SK-N-SH (cell line): ENCODE results near the gene ATP8A1. TPM values are rescaled to one million over a fixed set of nuclear protein-coding genes. Genes with fewer than 3 reads are reported as not detected.

Source experiments
- CTCF ChIA-PET: fragments of 300-600, 350-600 bp; formaldehyde crosslinking; extraction: SDS; loops from one replicate; lab custom pipeline; 2021; lab: Yijun Ruan, JAX
- POLR2A ChIA-PET: fragments of 350-600 bp; sonication (Branson Sonifier 250); formaldehyde crosslinking; extraction: SDS; loops from one replicate; lab custom pipeline; 2020; ENCODE audit warnings: antibody characterized with exemption, inconsistent platforms; lab: Yijun Ruan, JAX
- DNase-seq: peaks from one replicate; pipeline ENCODE4 v3.0.0; 2012
- H2AFZ ChIP-seq: fragments of 200-600 bp; sonication (generic); 2 replicates; pipeline ENCODE4 v1.8.1; 2016; ENCODE audit warnings: antibody characterized with exemption, mild to moderate bottlenecking, low read depth
- H3F3A ChIP-seq: fragments of 200-600 bp; sonication (generic); replicated peaks from 2 replicates; pipeline ENCODE3; 2016; ENCODE audit warnings: antibody characterized with exemption, mild to moderate bottlenecking; ENCODE audit not compliant: insufficient read depth
- H3K27ac ChIP-seq, 2 experiments: fragments of 200-500 bp in 1 of 2; fragments of 200-600 bp in 1 of 2; sonication (Bioruptor generic) in 1 of 2; sonication (generic), shearing (Covaris generic) in 1 of 2; 2 replicates each; pipeline versions ENCODE4 v1.5.1 to v1.6.1; 2014 to 2016; ENCODE audit warnings: low read depth in 2 of 2, inconsistent platforms in 1 of 2, low read length in 1 of 2, mild to moderate bottlenecking in 1 of 2, mixed read lengths in 1 of 2
- H3K27me3 ChIP-seq: fragments of 200-600 bp; sonication (generic), shearing (Covaris generic); 2 replicates; pipeline ENCODE4 v1.6.1; 2016; ENCODE audit warnings: mixed run types; ENCODE audit not compliant: insufficient read depth
- H3K36me3 ChIP-seq, 2 experiments: fragments of 200-500 bp in 1 of 2; fragments of 200-600 bp in 1 of 2; sonication (Bioruptor generic) in 1 of 2; sonication (generic) in 1 of 2; replicated peaks in 1 of 2; 2 replicates each; pipeline versions ENCODE3 to v1.5.1; 2014 to 2016; ENCODE audit warnings: low read length in 1 of 2, mild to moderate bottlenecking in 1 of 2; ENCODE audit not compliant: insufficient read depth in 2 of 2, control insufficient read depth in 1 of 2
- H3K4me1 ChIP-seq, 2 experiments: fragments of 200-500 bp in 1 of 2; fragments of 200-600 bp in 1 of 2; sonication (Bioruptor generic) in 1 of 2; sonication (generic), shearing (Covaris generic) in 1 of 2; 2 replicates each; pipeline versions ENCODE4 v1.5.1 to v1.6.1; 2014 to 2016; ENCODE audit warnings: low read depth in 1 of 2, low read length in 1 of 2, mixed run types in 1 of 2; ENCODE audit not compliant: insufficient read depth in 2 of 2, control insufficient read depth in 1 of 2
- H3K4me2 ChIP-seq: fragments of 200-600 bp; sonication (generic), shearing (Covaris generic); 2 replicates; pipeline ENCODE4 v1.6.1; 2017; ENCODE audit warnings: mixed run types
- H3K4me3 ChIP-seq, 2 experiments: fragments of 200-500 bp in 1 of 2; fragments of 200-600 bp in 1 of 2; sonication (Bioruptor generic) in 1 of 2; sonication (generic), shearing (Covaris generic) in 1 of 2; 2 replicates each; pipeline versions ENCODE4 v1.5.1 to v1.8.1; 2014 to 2016; ENCODE audit warnings: low read depth in 2 of 2, inconsistent platforms in 1 of 2, low read length in 1 of 2, mild to moderate bottlenecking in 1 of 2, mixed read lengths in 1 of 2, moderate library complexity in 1 of 2
- H3K79me2 ChIP-seq: fragments of 200-600 bp; sonication (generic); 2 replicates; pipeline ENCODE4 v1.8.1; 2017; ENCODE audit warnings: mild to moderate bottlenecking; ENCODE audit not compliant: insufficient read depth
- H3K9ac ChIP-seq: fragments of 200-600 bp; sonication (generic); 2 replicates; pipeline ENCODE4 v1.6.1; 2017; ENCODE audit warnings: mixed run types
- H3K9me2 ChIP-seq: fragments of 200-600 bp; sonication (generic); 2 replicates; pipeline ENCODE4 v1.6.1; 2017; ENCODE audit warnings: mixed run types
- H3K9me3 ChIP-seq: fragments of 200-600 bp; sonication (generic); 2 replicates; pipeline ENCODE4 v1.6.1; 2017; ENCODE audit warnings: mixed run types, mild to moderate bottlenecking, moderate library complexity
- H4K20me1 ChIP-seq: fragments of 200-600 bp; sonication (generic); 2 replicates; pipeline ENCODE4 v1.6.1; 2017; ENCODE audit warnings: mild to moderate bottlenecking, mixed run types; ENCODE audit not compliant: insufficient read depth
- CHD2 ChIP-seq: fragments of 150-350 bp; IDR thresholded peaks from 2 replicates; pipeline ENCODE4 v1.6.1; 2018; ENCODE audit warnings: low read length; ENCODE audit not compliant: partially characterized antibody
- ELF1 ChIP-seq: IDR thresholded peaks from 2 replicates; pipeline ENCODE4 v1.4.0; 2012
- EZH2phosphoT487 ChIP-seq: fragments of 200-600 bp; sonication (generic); IDR thresholded peaks from 2 replicates; pipeline ENCODE4 v1.6.1; 2017; ENCODE audit warnings: low read depth, mixed run types, mild to moderate bottlenecking, antibody characterized with exemption, moderate library complexity, borderline replicate concordance
- MEF2A ChIP-seq: IDR thresholded peaks from 2 replicates; pipeline ENCODE4 v1.4.0; 2012; ENCODE audit warnings: low read depth, borderline replicate concordance
- MXI1 ChIP-seq: IDR thresholded peaks from 2 replicates; pipeline ENCODE4 v1.6.1; 2012; ENCODE audit warnings: mild to moderate bottlenecking, low read depth, low read length, improper control_type of control experiment
- NFIC ChIP-seq: IDR thresholded peaks from 2 replicates; pipeline ENCODE4 v1.4.0; 2012; ENCODE audit warnings: borderline replicate concordance
- POLR2AphosphoS5 ChIP-seq: IDR thresholded peaks from 2 replicates; pipeline ENCODE4 v1.6.1; 2012; ENCODE audit warnings: low read depth, low read length
- RAD21 ChIP-seq: IDR thresholded peaks from 2 replicates; pipeline ENCODE4 v1.6.1; 2012; ENCODE audit warnings: mild to moderate bottlenecking, low read length
- RFX5 ChIP-seq: IDR thresholded peaks from 2 replicates; pipeline ENCODE4 v1.6.1; 2012; ENCODE audit warnings: mild to moderate bottlenecking, improper control_type of control experiment, low read length
- SMC3 ChIP-seq: IDR thresholded peaks from 2 replicates; pipeline ENCODE4 v1.6.1; 2012; ENCODE audit warnings: low read depth, low read length, improper control_type of control experiment
- TEAD4 ChIP-seq: IDR thresholded peaks from 2 replicates; pipeline ENCODE4 v1.4.0; 2012; ENCODE audit warnings: mild to moderate bottlenecking, borderline replicate concordance; ENCODE audit not compliant: insufficient read depth
- WGBS: methylation state at CpG from one replicate; pipeline ENCODE4 v1.1.6; 2017; ENCODE audit warnings: low lambda C conversion rate; 5-methylcytosine and 5-hydroxymethylcytosine counted together
- polyA plus RNA-seq, 3 experiments: library from polyadenylated mRNA; depleted of rRNA; stranded (reverse); fragments of >200 nt; gene quantifications; 2 replicates each; pipeline ENCODE4 v1.2.3, GENCODE V29; 2012
- TF ChIP-seq, protein P1 (sequence below): fragments of 200-600 bp; sonication (generic); IDR thresholded peaks from 2 replicates; pipeline ENCODE4 v1.6.1; 2017; ENCODE audit warnings: antibody characterized with exemption, mild to moderate bottlenecking, moderate library complexity
- TF ChIP-seq, protein P2 (sequence below): IDR thresholded peaks from 2 replicates; pipeline ENCODE4 v1.4.0; 2012; ENCODE audit warnings: low read depth, borderline replicate concordance

ATP8A1 gene
- polyA plus RNA-seq, 1 of the 3 experiments (the other 2 are of a cell fraction) = 0.38 TPM

DNA sequence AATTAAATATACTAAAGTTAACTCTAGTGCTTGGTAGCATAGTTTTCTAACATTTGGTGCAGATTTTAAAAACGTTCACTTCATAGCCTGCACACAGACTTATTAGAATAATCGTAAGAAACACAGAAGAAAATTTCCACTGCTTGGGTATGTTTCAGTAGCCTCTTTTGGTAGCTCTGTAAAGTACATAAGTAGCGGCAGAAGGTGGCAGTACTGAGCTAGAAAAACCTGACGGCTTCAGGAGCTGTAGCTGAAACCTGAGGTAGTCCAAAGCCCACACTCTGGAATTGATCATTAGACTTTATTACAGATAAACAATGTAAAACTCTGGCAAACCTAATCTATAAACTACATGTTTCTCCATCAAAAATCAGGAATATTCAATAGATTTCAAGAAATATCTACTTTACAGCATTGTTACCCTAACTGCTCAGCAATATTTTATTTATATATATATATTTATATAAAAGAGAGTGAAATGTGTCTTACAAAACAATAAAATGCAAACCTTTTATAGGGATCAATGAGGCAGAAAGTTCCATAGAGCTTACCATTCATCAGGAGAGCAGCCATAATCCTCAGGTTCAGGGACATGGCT lies 88.2 kb downstream of the ATP8A1 start:
- no peak overlapping the region for H3K9ac ChIP-seq
- no peak overlapping the region for H3K27ac ChIP-seq
- H3K36me3 ChIP-seq = no peaks in the 10 kb centered on the region
- ChIA-PET POLR2A (no interaction called here), CTCF (interaction anchor here (0.6 to 3.7 kb wide), 33 partner anchors 8 to 397 kb away, joined by 3 to 52 read pairs (median 4); partner anchors contain the start of gene ATP8A1)
- whole genome bisulfite sequencing = 5% methylated on average over 4 of the region's 4 CpGs
- peak; percentile 64 for DNase-seq
- H3K4me1 ChIP-seq = peaks cover 0 to 13% of the 10 kb centered on the region in 2 experiments; a peak in 2 of 4 replicates
- no peaks in the 10 kb centered on the region for H3F3A ChIP-seq
- H3K27me3 ChIP-seq = no peaks in the 10 kb centered on the region
- no peak overlapping the region; the same call in 1 of the 2 replicates for H2AFZ ChIP-seq
- H3K9me3 ChIP-seq = no peaks in the 10 kb centered on the region
- TF ChIP-seq, protein P1, sequence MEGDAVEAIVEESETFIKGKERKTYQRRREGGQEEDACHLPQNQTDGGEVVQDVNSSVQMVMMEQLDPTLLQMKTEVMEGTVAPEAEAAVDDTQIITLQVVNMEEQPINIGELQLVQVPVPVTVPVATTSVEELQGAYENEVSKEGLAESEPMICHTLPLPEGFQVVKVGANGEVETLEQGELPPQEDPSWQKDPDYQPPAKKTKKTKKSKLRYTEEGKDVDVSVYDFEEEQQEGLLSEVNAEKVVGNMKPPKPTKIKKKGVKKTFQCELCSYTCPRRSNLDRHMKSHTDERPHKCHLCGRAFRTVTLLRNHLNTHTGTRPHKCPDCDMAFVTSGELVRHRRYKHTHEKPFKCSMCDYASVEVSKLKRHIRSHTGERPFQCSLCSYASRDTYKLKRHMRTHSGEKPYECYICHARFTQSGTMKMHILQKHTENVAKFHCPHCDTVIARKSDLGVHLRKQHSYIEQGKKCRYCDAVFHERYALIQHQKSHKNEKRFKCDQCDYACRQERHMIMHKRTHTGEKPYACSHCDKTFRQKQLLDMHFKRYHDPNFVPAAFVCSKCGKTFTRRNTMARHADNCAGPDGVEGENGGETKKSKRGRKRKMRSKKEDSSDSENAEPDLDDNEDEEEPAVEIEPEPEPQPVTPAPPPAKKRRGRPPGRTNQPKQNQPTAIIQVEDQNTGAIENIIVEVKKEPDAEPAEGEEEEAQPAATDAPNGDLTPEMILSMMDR = peak; percentile 78
- TF ChIP-seq RAD21 (peak; percentile 92), SMC3 (peak; percentile 89), RFX5 (no peak), MXI1 (no peak)
- no peaks in the 10 kb centered on the region for H3K79me2 ChIP-seq
- H3K9me2 ChIP-seq = no peaks in the 10 kb centered on the region
- no peak overlapping the region for H3K4me2 ChIP-seq
- H3K4me3 ChIP-seq = no peak overlapping the region
- H4K20me1 ChIP-seq = no peaks in the 10 kb centered on the region

DNA sequence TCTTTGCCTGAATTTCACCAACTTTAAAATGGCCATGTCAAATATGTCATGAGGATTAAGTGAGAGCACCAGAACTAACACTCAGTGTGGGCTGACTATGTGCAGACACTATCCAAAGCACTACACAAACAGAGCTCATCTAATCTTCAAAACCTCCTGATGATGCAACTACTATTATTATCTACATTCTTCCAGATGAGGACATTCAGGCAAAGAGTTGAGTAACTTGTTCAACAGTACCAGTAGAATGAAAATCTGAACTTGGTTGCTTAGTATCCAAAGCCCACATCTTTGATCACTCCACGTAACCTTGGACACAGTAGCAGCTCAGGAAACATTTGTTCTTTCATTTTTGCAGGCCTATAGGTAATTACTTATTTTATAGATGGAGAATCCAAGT lies 90.1 kb downstream of the ATP8A1 start:
- ChIA-PET POLR2A (no interaction called here), CTCF (interaction anchor here (0.8 to 3.7 kb wide), 6 partner anchors 24 to 398 kb away, joined by 3 to 52 read pairs (median 12); no protein-coding TSS in a partner anchor)
- H3K79me2 ChIP-seq = no peaks in the 10 kb centered on the region
- no peak overlapping the region for H3K4me2 ChIP-seq
- H3K4me1 ChIP-seq = peaks cover 0 to 11% of the 10 kb centered on the region in 2 experiments; a peak in 2 of 4 replicates
- no peak for DNase-seq
- H3K4me3 ChIP-seq = no peak overlapping the region
- H3K27ac ChIP-seq = no peak overlapping the region
- TF ChIP-seq, protein P2, sequence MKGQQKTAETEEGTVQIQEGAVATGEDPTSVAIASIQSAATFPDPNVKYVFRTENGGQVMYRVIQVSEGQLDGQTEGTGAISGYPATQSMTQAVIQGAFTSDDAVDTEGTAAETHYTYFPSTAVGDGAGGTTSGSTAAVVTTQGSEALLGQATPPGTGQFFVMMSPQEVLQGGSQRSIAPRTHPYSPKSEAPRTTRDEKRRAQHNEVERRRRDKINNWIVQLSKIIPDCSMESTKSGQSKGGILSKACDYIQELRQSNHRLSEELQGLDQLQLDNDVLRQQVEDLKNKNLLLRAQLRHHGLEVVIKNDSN = no peak
- TF ChIP-seq NFIC = no peak
- no peak for TF ChIP-seq POLR2AphosphoS5
- TF ChIP-seq CHD2 = no peak
- TF ChIP-seq EZH2phosphoT487 = no peak
- TF ChIP-seq MEF2A = no peak
- TF ChIP-seq RFX5 = no peak
- no peak for TF ChIP-seq TEAD4
- TF ChIP-seq ELF1 = no peak
- no peak for TF ChIP-seq RAD21
- no peaks in the 10 kb centered on the region for H3K36me3 ChIP-seq
- no peaks in the 10 kb centered on the region for H3F3A ChIP-seq
- 16% methylated on average over 1 of the region's 1 CpG for WGBS
- H3K9ac ChIP-seq = no peak overlapping the region
- no peaks in the 10 kb centered on the region for H3K9me3 ChIP-seq
- H3K27me3 ChIP-seq = no peaks in the 10 kb centered on the region
- no peak overlapping the region for H2AFZ ChIP-seq
- H3K9me2 ChIP-seq = no peaks in the 10 kb centered on the region
- no peaks in the 10 kb centered on the region for H4K20me1 ChIP-seq
